Neural crest cell (in vitro differentiated cells): Measurements from ENCODE around the gene HLA-DQA1. TPM values are rescaled to one million over a fixed set of nuclear protein-coding genes. Genes with fewer than 3 reads are reported as not detected.
"Not testable (repeated sequence)": the region's sequence is repeated elsewhere in the genome, so short reads cannot be mapped to it uniquely, and the experiment has no call there.

Source experiments
- DNase-seq: peaks from one replicate; pipeline ENCODE4 v3.0.0; 2021; ENCODE audit warnings: low read depth, mixed read lengths, low spot score
- H3K27ac Mint-ChIP-seq: one replicate; pipeline ENCODE4 v1.8.0; 2021; ENCODE audit warnings: mild to moderate bottlenecking, mixed read lengths; ENCODE audit not compliant: unreplicated experiment
- H3K27me3 Mint-ChIP-seq: 2 replicates; pipeline ENCODE4 v1.8.0; 2021; ENCODE audit warnings: low read depth, mild to moderate bottlenecking, mixed read lengths
- H3K36me3 Mint-ChIP-seq: 2 replicates; pipeline ENCODE4 v1.8.0; 2021; ENCODE audit warnings: low read depth, mild to moderate bottlenecking, mixed read lengths
- H3K4me1 Mint-ChIP-seq: 2 replicates; pipeline ENCODE4 v1.8.0; 2021; ENCODE audit warnings: mixed read lengths
- H3K4me3 Mint-ChIP-seq: one replicate; pipeline ENCODE4 v1.8.0; 2021; ENCODE audit warnings: mild to moderate bottlenecking, mixed read lengths
- H3K9me3 Mint-ChIP-seq: 2 replicates; pipeline ENCODE4 v1.8.0; 2021; ENCODE audit warnings: mixed read lengths
- total RNA-seq: library from RNA; stranded (reverse); gene quantifications from 2 replicates; pipeline ENCODE4 v1.2.1, GENCODE V29; 2021
- TF ChIP-seq, protein P1 (sequence below): fragments of 200-600 bp; sonication (generic); conservative IDR thresholded peaks from 2 replicates; pipeline ENCODE4 v1.5.0; 2021; ENCODE audit warnings: antibody characterized with exemption, mild to moderate bottlenecking

The HLA-DQA1 gene
- total RNA-seq, 1 donor from 2014 or later, result not detected

DNA sequence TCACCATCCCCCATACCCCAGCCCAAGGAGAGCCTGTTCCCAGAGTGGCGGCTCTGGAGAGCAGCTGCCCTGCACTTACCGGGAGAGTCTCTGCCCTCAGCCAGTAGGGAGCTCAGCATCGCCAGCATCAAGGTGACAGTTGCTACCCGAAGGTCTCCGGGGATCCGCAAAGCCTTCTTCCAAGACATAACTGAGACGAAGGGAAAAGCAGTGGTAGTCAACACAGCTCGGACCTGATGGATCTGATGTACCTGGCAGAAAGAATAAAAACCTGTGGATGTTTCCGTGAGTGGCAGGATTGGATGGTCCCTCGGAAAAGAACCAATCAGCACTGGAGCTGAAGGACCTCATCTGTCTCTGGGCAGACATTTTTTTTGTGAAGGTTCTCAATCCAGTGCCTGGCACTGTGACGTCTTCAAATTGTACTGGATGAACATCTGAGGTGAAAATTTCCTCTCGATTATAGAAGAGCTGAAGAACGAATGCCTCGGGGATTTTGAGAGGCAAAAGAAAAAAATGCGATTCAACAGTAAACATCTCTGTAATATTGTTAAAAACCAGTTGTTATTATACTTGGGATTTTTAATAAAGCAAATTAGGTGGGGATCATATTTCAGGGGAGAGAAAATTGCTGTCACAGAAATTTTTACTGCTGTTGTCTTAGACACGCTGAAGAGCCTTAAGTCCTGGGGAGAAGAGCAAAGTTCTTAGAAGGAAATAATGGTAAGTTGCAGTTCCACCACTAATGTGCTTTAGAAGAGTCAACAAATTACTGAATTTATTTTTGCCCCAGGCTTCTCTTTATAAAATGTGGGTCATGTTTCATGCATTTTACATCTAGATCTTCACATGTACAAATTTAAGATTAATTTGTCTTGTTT is 29.5 kb downstream of the HLA-DQA1 start, which contains the start of gene HLA-DQB1:
HLA-DQB1 (minus strand) TSS at position 238 of the 881 bp plus-strand sequence; CDS start at position 188, 50 bp downstream.
- Mint-ChIP-seq H3K4me1 (peaks cover 11% of the 10 kb centered on the region), H3K36me3 (no peaks in the 10 kb centered on the region), H3K27me3 (peaks cover 90% of the 10 kb centered on the region), H3K9me3 (peaks cover 2% of the 10 kb centered on the region), H3K27ac (no peak within 1 kb of the TSS), H3K4me3 (peak within 1 kb of the TSS; percentile 75)
- peak; percentile 23 for DNase-seq
- TF ChIP-seq, protein P1, sequence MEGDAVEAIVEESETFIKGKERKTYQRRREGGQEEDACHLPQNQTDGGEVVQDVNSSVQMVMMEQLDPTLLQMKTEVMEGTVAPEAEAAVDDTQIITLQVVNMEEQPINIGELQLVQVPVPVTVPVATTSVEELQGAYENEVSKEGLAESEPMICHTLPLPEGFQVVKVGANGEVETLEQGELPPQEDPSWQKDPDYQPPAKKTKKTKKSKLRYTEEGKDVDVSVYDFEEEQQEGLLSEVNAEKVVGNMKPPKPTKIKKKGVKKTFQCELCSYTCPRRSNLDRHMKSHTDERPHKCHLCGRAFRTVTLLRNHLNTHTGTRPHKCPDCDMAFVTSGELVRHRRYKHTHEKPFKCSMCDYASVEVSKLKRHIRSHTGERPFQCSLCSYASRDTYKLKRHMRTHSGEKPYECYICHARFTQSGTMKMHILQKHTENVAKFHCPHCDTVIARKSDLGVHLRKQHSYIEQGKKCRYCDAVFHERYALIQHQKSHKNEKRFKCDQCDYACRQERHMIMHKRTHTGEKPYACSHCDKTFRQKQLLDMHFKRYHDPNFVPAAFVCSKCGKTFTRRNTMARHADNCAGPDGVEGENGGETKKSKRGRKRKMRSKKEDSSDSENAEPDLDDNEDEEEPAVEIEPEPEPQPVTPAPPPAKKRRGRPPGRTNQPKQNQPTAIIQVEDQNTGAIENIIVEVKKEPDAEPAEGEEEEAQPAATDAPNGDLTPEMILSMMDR, result no peak

DNA sequence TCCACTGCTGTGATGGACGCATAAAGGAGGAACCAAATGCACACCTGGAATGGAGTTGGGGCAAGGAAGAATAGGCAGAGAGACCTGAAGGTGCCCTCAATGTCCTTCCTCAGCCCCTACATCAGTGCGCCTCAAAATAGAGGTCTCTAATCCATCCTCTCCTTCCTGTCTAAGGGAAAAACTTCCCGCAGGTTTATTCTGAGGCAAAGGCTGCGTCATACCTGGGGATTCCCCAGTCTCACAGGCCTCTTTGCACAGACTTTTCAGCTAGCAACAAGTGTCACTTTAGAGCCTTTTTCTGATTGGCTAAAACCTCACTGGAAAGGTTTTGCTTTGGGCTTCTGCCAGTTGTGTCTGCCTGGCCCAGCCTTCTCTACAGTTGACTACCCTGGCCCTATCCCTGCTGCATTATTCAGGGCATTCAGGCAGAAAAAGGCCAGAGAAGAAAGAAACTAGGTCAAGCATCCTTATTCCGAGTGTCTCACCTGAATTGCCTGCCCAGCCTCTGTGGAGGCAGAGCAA is 31.1 kb downstream of the HLA-DQA1 start:
- DNase-seq, result no peak

DNA sequence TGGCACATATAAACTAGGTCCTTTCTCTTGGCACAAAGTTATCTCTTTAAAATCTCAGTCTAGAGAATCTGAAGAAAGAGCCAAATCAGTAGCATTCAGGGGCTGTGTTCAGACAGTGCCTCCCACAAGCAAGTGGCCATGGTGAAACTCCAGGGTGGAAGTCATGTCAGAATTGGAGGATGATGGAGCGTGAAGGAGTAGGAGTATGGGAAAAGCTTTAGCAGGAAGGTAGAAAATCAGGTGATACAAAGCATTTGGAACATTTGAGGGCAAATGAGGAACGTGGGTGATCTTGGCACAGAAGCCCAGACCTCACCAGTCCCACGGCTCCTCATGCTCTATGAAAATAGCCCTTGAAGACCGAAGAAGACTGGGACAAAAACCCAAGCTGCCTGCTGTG is 32.0 kb downstream of the HLA-DQA1 start:
- Mint-ChIP-seq H3K4me3 (no peak overlapping the region), H3K27me3 (peaks cover 70% of the 10 kb centered on the region), H3K36me3 (peaks cover 3% of the 10 kb centered on the region), H3K27ac (no peak overlapping the region), H3K9me3 (peaks cover 8% of the 10 kb centered on the region), H3K4me1 (peaks cover 11% of the 10 kb centered on the region)
- no peak for DNase-seq
- TF ChIP-seq, protein P1, result no peak

More for the DNA sequence above, 31.1 kb downstream of the HLA-DQA1 start:
- H3K4me1 Mint-ChIP-seq, result peaks cover 11% of the 10 kb centered on the region
- H3K36me3 Mint-ChIP-seq, result no peaks in the 10 kb centered on the region
- H3K27me3 Mint-ChIP-seq, result peaks cover 74% of the 10 kb centered on the region
- TF ChIP-seq, protein P1, result no peak
- H3K27ac Mint-ChIP-seq, result no peak overlapping the region
- no peak overlapping the region for H3K4me3 Mint-ChIP-seq
- H3K9me3 Mint-ChIP-seq, result peaks cover 6% of the 10 kb centered on the region

DNA sequence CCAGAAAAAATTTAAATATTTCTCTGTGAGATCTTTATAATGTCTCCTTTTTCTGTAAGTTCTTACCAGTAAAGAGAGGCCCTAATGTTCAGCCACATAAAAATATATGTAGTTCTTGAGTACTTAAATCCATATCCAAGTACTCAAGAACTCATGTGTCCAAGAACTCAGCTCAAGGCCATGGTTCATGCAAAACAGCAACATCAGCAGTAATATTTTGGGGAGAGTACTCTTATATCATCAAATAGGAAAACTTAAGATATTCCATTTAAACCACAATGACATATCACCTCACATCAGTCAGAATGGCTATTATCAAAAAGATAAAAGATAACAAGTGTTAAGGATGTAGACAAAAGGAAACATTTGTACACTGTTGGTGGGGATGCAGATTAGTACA is 32.7 kb downstream of the HLA-DQA1 start:
- TF ChIP-seq, protein P1, result no peak
- Mint-ChIP-seq H3K27ac (no peak overlapping the region), H3K9me3 (peaks cover 9% of the 10 kb centered on the region), H3K36me3 (peaks cover 3% of the 10 kb centered on the region), H3K4me3 (no peak overlapping the region), H3K27me3 (peaks cover 70% of the 10 kb centered on the region), H3K4me1 (peaks cover 11% of the 10 kb centered on the region)
- no peak for DNase-seq

DNA sequence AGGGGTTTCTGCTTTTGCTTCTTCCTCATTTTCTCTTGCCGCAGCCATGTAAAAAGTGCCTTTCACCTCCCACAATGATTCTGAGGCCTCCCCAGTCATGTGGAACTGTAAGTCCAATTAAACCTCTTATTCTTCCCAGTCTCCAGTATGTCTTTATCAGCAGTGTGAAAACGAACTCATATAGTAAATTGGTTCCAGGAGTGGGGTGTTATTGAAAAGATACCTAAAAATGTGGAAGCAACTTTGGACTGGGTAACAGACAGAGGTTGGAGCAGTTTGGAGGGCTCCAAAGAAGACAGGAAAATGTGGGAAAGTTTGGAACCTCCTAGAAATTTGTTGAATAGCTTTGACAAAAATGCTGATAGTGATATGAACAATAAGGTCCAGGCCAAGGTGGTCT is 34.7 kb downstream of the HLA-DQA1 start:
- not testable (repeated sequence) for H3K27ac Mint-ChIP-seq, H3K4me1 Mint-ChIP-seq, H3K36me3 Mint-ChIP-seq, DNase-seq, H3K4me3 Mint-ChIP-seq
- Mint-ChIP-seq H3K9me3 (peaks cover 11% of the 10 kb centered on the region), H3K27me3 (peaks cover 60% of the 10 kb centered on the region)

DNA sequence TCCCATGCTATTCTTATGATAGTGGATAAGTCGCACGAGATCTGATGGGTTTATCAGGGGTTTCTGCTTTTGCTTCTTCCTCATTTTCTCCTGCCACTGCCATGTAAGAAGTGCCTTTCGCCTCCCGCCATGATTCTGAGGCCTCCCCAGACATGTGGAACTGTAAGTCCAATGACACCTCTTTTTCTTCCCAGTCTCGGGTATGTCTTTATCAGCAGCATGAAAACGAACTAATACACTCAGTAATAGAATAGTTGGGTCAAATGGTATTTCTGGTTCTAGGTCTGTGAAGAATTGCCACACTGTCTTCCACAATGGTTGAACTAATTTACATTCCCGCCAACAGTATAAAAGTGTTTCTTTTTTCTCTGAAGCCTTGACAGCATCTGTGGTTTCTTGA is 36.9 kb downstream of the HLA-DQA1 start:
- DNase-seq, H3K27ac Mint-ChIP-seq, H3K4me3 Mint-ChIP-seq, H3K4me1 Mint-ChIP-seq, H3K36me3 Mint-ChIP-seq: not testable (repeated sequence)
- Mint-ChIP-seq H3K9me3 (peaks cover 17% of the 10 kb centered on the region), H3K27me3 (peaks cover 39% of the 10 kb centered on the region)
